ENCODE data around the gene UBAC2.

DNA sequence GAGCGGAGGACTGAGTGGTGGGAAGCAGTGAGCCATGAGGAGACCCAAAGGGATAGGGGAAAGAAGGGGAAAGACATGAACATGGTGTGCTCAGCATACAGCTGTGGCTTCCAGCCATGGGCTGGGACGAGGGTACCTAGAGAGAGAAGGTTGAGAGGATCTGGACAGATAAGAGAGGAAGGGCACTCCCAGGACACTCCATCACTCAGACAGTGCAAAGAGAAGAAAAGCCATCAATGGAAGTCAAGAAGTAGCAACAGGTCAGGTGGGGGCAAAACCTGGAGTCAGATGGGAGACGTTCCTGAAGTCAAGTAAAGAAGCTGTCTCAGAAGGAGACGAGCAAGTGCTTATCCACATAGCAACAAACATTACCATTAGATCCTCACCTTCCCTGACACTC is 40.2 kb upstream of the UBAC2 start:
- no peak for TF ChIP-seq POLR2A (IDR thresholded peaks at IDR 0.05)
- TF ChIP-seq CTCF (IDR thresholded peaks at IDR 0.05): no peak
